Nephron (organoid): Measurements from ENCODE around the gene C9orf72.
"Not testable (repeated sequence)": the region's sequence is repeated elsewhere in the genome, so short reads cannot be mapped to it uniquely, and the experiment has no call there.

Source experiments
- H3K27ac Mint-ChIP-seq, 3 experiments: 2 replicates each; pipeline ENCODE4 v1.8.0; 2020; ENCODE audit warnings: mixed read lengths in 3 of 3, mild to moderate bottlenecking in 2 of 3, moderate library complexity in 1 of 3
- H3K27me3 Mint-ChIP-seq: 2 replicates; pipeline ENCODE4 v1.8.0; 2021; ENCODE audit warnings: low read depth, mild to moderate bottlenecking, moderate library complexity, mixed read lengths
- H3K36me3 Mint-ChIP-seq: 2 replicates; pipeline ENCODE4 v1.8.0; 2020; ENCODE audit warnings: low read depth, mixed read lengths
- H3K4me1 Mint-ChIP-seq: 2 replicates; pipeline ENCODE4 v1.8.0; 2020; ENCODE audit warnings: mixed read lengths
- H3K4me3 Mint-ChIP-seq, 3 experiments: 2 replicates each; pipeline ENCODE4 v1.8.0; 2020; ENCODE audit warnings: mild to moderate bottlenecking in 3 of 3, mixed read lengths in 3 of 3, moderate library complexity in 2 of 3
- H3K9me3 Mint-ChIP-seq: 2 replicates; pipeline ENCODE4 v1.8.0; 2020; ENCODE audit warnings: mixed read lengths
- TF ChIP-seq, protein P1 (sequence below), 3 experiments: fragments of 200-600 bp; sonication (generic); IDR thresholded peaks; one replicate each; pipeline ENCODE4 v1.5.0; 2021; ENCODE audit warnings: antibody characterized with exemption in 3 of 3; ENCODE audit not compliant: unreplicated experiment in 3 of 3

Gene C9orf72, protein sequence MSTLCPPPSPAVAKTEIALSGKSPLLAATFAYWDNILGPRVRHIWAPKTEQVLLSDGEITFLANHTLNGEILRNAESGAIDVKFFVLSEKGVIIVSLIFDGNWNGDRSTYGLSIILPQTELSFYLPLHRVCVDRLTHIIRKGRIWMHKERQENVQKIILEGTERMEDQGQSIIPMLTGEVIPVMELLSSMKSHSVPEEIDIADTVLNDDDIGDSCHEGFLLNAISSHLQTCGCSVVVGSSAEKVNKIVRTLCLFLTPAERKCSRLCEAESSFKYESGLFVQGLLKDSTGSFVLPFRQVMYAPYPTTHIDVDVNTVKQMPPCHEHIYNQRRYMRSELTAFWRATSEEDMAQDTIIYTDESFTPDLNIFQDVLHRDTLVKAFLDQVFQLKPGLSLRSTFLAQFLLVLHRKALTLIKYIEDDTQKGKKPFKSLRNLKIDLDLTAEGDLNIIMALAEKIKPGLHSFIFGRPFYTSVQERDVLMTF

DNA sequence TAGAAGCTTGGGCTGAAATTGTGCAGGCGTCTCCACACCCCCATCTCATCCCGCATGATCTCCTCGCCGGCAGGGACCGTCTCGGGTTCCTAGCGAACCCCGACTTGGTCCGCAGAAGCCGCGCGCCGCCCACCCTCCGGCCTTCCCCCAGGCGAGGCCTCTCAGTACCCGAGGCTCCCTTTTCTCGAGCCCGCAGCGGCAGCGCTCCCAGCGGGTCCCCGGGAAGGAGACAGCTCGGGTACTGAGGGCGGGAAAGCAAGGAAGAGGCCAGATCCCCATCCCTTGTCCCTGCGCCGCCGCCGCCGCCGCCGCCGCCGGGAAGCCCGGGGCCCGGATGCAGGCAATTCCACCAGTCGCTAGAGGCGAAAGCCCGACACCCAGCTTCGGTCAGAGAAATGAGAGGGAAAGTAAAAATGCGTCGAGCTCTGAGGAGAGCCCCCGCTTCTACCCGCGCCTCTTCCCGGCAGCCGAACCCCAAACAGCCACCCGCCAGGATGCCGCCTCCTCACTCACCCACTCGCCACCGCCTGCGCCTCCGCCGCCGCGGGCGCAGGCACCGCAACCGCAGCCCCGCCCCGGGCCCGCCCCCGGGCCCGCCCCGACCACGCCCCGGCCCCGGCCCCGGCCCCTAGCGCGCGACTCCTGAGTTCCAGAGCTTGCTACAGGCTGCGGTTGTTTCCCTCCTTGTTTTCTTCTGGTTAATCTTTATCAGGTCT is at the start of gene C9orf72:
TSS of gene C9orf72 (minus strand) at position 564 of the 716 bp plus-strand sequence. CDS start 6,361 bp downstream, outside the sequence.
- H3K27ac Mint-ChIP-seq, result peak within 1 kb of the TSS; percentile 96 to 100 (median 98)
- H3K27me3 Mint-ChIP-seq, result no peaks in the 10 kb centered on the region
- H3K9me3 Mint-ChIP-seq, result peaks cover 4% of the 10 kb centered on the region
- TF ChIP-seq, protein P1, sequence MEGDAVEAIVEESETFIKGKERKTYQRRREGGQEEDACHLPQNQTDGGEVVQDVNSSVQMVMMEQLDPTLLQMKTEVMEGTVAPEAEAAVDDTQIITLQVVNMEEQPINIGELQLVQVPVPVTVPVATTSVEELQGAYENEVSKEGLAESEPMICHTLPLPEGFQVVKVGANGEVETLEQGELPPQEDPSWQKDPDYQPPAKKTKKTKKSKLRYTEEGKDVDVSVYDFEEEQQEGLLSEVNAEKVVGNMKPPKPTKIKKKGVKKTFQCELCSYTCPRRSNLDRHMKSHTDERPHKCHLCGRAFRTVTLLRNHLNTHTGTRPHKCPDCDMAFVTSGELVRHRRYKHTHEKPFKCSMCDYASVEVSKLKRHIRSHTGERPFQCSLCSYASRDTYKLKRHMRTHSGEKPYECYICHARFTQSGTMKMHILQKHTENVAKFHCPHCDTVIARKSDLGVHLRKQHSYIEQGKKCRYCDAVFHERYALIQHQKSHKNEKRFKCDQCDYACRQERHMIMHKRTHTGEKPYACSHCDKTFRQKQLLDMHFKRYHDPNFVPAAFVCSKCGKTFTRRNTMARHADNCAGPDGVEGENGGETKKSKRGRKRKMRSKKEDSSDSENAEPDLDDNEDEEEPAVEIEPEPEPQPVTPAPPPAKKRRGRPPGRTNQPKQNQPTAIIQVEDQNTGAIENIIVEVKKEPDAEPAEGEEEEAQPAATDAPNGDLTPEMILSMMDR (IDR thresholded peaks at IDR 0.05; ENCODE audit: unreplicated experiment in 3 of 3), result no peak
- peaks cover 28% of the 10 kb centered on the region for H3K4me1 Mint-ChIP-seq
- H3K4me3 Mint-ChIP-seq, result peak within 1 kb of the TSS; percentile 93 to 99 (median 98)
- H3K36me3 Mint-ChIP-seq, result no peaks in the 10 kb centered on the region

DNA sequence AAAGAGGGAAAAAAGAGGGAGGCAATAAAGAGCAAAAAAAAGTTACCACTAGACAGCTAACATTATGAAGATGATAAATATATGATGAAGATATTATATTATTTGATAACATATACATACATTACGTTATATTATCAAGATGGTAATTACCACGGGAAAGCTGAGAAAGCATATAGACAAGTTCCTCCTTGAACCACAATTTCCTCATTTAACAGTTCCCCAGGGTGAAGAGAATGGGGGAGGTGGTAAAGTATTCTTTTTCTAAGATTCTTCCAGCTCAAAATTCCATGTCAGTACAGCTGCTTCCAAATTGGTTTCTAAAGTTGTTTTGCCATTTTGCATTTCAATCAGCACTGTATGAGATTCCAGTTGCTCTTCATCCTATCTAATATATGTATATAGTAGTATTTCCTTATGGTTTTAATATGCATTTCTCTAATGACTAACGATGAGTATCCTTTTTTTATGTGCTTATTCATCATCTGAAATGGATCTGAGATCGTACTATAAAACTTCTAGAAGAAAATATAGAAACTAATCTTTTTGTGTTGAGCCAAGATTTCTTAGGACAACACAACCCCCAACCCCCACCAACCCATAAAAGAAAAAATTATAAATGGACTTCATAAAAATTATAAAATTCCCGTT is 49.5 kb upstream of the C9orf72 start:
- Mint-ChIP-seq H3K9me3 (no peaks in the 10 kb centered on the region), H3K27ac (no peak overlapping the region), H3K27me3 (no peaks in the 10 kb centered on the region), H3K4me1 (peaks cover 22% of the 10 kb centered on the region), H3K4me3 (no peak overlapping the region), H3K36me3 (no peaks in the 10 kb centered on the region)
- TF ChIP-seq, protein P1 (IDR thresholded peaks at IDR 0.05; ENCODE audit: unreplicated experiment in 3 of 3), result no peak

DNA sequence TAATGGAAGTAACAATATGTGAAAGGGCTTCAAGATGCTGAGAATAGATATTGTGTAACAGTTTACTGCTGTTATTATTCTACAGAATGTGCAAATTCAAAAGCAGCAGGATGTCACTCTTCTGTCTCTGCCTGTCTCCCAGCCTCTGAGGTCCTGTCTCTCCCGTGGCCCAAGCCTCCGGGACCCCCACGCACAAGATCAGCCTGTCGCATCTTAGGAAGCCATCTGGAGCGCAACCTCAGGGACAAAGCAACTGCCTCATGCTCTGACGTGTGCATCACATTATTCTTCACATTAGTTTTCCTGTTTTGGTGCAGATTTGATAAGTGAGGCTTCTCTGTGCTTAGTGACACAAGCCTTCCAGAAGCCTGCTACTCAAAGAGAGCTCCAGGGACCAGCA is 46.5 kb upstream of the C9orf72 start:
- H3K27ac Mint-ChIP-seq, result no peak overlapping the region
- no peaks in the 10 kb centered on the region for H3K36me3 Mint-ChIP-seq
- no peak overlapping the region for H3K4me3 Mint-ChIP-seq
- no peaks in the 10 kb centered on the region for H3K27me3 Mint-ChIP-seq
- H3K4me1 Mint-ChIP-seq, result no peaks in the 10 kb centered on the region
- H3K9me3 Mint-ChIP-seq, result no peaks in the 10 kb centered on the region
- TF ChIP-seq, protein P1 (IDR thresholded peaks at IDR 0.05; ENCODE audit: unreplicated experiment in 3 of 3), result no peak

DNA sequence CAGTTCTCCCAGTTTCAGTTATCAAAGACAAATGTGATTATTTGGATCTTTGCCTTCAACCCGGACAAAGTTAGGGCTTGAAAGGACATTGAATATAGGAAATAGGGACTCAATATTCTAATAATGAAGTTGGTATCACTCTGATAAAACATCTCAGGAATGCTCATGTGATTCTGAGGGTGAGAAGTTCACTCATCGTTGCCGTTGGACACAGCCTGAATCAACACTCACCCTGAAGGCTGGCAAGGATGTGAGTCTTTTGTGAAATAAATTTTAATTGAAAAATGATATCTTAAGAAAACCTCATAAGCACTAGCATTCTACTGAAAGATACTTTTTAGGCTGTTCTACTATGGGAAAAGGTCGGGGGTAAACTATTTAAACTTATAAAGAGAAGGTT is 44.8 kb upstream of the C9orf72 start:
- Mint-ChIP-seq H3K27me3 (peaks cover 3% of the 10 kb centered on the region), H3K36me3 (no peaks in the 10 kb centered on the region), H3K9me3 (no peaks in the 10 kb centered on the region), H3K4me1 (no peaks in the 10 kb centered on the region), H3K27ac (no peak overlapping the region), H3K4me3 (no peak overlapping the region)
- TF ChIP-seq, protein P1 (IDR thresholded peaks at IDR 0.05; ENCODE audit: unreplicated experiment in 3 of 3), result no peak

DNA sequence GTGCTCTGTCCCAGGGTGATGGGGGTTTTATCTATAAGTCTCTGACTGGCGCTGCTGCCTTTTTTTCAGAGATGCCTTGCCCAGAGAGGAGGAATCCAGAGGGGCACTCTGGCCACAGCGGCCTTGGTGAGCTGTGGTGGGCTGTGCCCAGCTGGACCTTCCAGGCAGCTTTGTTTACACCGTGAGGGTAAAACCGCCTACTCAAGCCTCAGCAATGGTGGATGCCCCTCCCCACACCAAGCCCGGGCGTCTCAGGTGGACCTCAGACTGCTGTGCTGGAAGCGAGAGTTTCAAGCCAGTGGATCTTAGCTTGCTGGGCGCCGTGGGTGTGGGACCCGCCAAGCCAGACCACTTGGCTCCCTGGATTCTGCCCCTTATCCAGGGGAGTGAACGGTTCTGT is 41.3 kb upstream of the C9orf72 start:
- peaks cover 3% of the 10 kb centered on the region for H3K27me3 Mint-ChIP-seq

DNA sequence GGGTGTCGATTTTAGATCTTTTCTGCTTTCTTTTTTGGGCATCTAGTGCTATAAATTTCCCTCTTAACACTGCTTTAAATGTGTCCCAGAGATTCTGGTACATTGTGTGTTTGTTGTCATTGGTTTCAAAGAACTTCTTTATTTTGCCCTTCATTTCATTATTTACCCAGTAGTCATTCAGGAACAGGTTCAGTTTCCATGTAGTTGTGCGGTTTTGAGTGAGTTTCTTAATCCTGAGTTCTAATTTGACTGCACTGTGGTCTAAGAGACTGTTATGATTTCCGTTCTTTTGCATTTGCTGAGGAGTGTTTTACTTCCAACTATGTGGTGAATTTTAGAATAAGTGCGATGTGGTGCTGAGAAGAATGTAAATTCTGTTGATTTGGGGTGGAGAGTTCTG is 38.8 kb upstream of the C9orf72 start:
- not testable (repeated sequence) for H3K36me3 Mint-ChIP-seq, H3K9me3 Mint-ChIP-seq, H3K27me3 Mint-ChIP-seq, H3K4me3 Mint-ChIP-seq, H3K27ac Mint-ChIP-seq
- H3K4me1 Mint-ChIP-seq, result peaks cover 11% of the 10 kb centered on the region

More for the DNA sequence above, 41.3 kb upstream of the C9orf72 start:
- TF ChIP-seq, protein P1 (IDR thresholded peaks at IDR 0.05; ENCODE audit: unreplicated experiment in 3 of 3), result no peak
- Mint-ChIP-seq H3K27ac (peak overlapping the region in 1 of 3 experiments; percentile 88), H3K4me1 (peaks cover 3% of the 10 kb centered on the region), H3K4me3 (no peak overlapping the region), H3K36me3 (no peaks in the 10 kb centered on the region), H3K9me3 (no peaks in the 10 kb centered on the region)
